GM12878 (cell line): ENCODE results near the gene ARHGAP45. TPM values are rescaled to one million over a fixed set of nuclear protein-coding genes. Genes with fewer than 3 reads are reported as not detected.

Source experiments
- ATAC-seq: fragments of 200-7000 bp; cut with Tn5 transposase; 3 replicates; pipeline ENCODE4 v1.9.1; 2020; ENCODE audit warnings: mild to moderate bottlenecking, moderate library complexity
- BruUV-seq: library from RNA; stranded (reverse); fragments of 400-500 nt; replicated peaks from 2 replicates; lab custom pipeline; 2021; lab: Mats Ljungman, UMichigan
- CTCF ChIA-PET: fragments of 300-600 bp; sonication (Branson Sonifier 250); formaldehyde crosslinking; extraction: SDS; loops from one replicate; lab custom pipeline; 2021; ENCODE audit warnings: inconsistent platforms; lab: Yijun Ruan, JAX
- POLR2A ChIA-PET: fragments of 350-600 bp; formaldehyde crosslinking; extraction: SDS; loops from one replicate; lab custom pipeline; 2021; ENCODE audit warnings: inconsistent platforms; lab: Charles Lee
- RAD21 ChIA-PET: fragments of 300-600 bp; sonication (Branson Sonifier 250); formaldehyde crosslinking; loops from one replicate; lab custom pipeline; 2023; ENCODE audit warnings: antibody characterized with exemption; ENCODE audit not compliant: unreplicated experiment; lab: Charles Lee
- SMC1A ChIA-PET: fragments of 300-600 bp; sonication (Branson Sonifier 250); formaldehyde crosslinking; loops from one replicate; lab custom pipeline; 2023; ENCODE audit not compliant: unreplicated experiment, uncharacterized antibody; lab: Charles Lee
- DNase-seq: peaks from one replicate; pipeline ENCODE4 v3.0.0-alpha.2; 2011; ENCODE audit warnings: low read depth, low spot score
- FAIRE-seq: peaks from 3 replicates; lab custom pipeline; 2011; peaks lifted over from hg19 to GRCh38; lab: Jason Lieb, UNC
- H2AFZ ChIP-seq: 2 replicates; pipeline ENCODE4 v1.6.0; 2011; ENCODE audit warnings: low read depth, low read length, control low read depth; ENCODE audit not compliant: control insufficient read depth
- H3K27ac ChIP-seq: 2 replicates; pipeline ENCODE4 v1.5.1; 2011; ENCODE audit warnings: control low read depth; ENCODE audit not compliant: control insufficient read depth, insufficient read depth
- H3K27me3 ChIP-seq, 2 experiments: replicated peaks in 1 of 2; 2 replicates each; pipeline versions ENCODE4 v1.6.0 to v1.6.1; 2011; ENCODE audit warnings: low read length in 1 of 2; ENCODE audit not compliant: control insufficient read depth in 2 of 2, insufficient read depth in 2 of 2
- H3K36me3 ChIP-seq, 2 experiments: 2 replicates each; pipeline ENCODE4 v1.5.1; 2011; ENCODE audit warnings: low read length in 1 of 2; ENCODE audit not compliant: control insufficient read depth in 2 of 2, insufficient read depth in 2 of 2
- H3K4me1 ChIP-seq: 2 replicates; pipeline ENCODE4 v1.6.1; 2011; ENCODE audit warnings: mild to moderate bottlenecking, low read length, moderate library complexity, mixed read lengths; ENCODE audit not compliant: control insufficient read depth, insufficient read depth
- H3K4me2 ChIP-seq: 2 replicates; pipeline ENCODE4 v1.6.0; 2011; ENCODE audit warnings: control low read depth; ENCODE audit not compliant: control insufficient read depth, insufficient read depth
- H3K4me3 ChIP-seq: fragments of 200-600 bp; sonication (generic); 2 replicates; pipeline ENCODE4 v1.5.1; 2016
- H3K79me2 ChIP-seq: 2 replicates; pipeline ENCODE4 v1.6.0; 2011; ENCODE audit warnings: low read length; ENCODE audit not compliant: control insufficient read depth, insufficient read depth
- H3K9ac ChIP-seq: 2 replicates; pipeline ENCODE4 v1.8.0; 2011; ENCODE audit warnings: low read length, control low read depth, mixed read lengths; ENCODE audit not compliant: control insufficient read depth, insufficient read depth
- H3K9me3 ChIP-seq: replicated peaks from 3 replicates; pipeline ENCODE4 v1.5.1; 2011; ENCODE audit warnings: mild to moderate bottlenecking, low read length; ENCODE audit not compliant: control insufficient read depth, insufficient read depth
- H4K20me1 ChIP-seq: 2 replicates; pipeline ENCODE4 v1.6.0; 2011; ENCODE audit not compliant: control insufficient read depth, insufficient read depth
- BHLHE40 ChIP-seq, 2 experiments: fragments of 450-650 bp in 1 of 2; IDR thresholded peaks; 2 replicates each; pipeline ENCODE4 v1.6.1; 2011 to 2017; ENCODE audit warnings: low read depth in 2 of 2, borderline replicate concordance in 1 of 2, improper control_type of control experiment in 1 of 2, low read length in 1 of 2, mild to moderate bottlenecking in 1 of 2
- BMI1 ChIP-seq: fragments of 450-650 bp; IDR thresholded peaks from 2 replicates; pipeline ENCODE4 v1.6.1; 2016; ENCODE audit warnings: mild to moderate bottlenecking, moderate library complexity, borderline replicate concordance
- CREM ChIP-seq: IDR thresholded peaks from 2 replicates; pipeline ENCODE4 v1.6.1; 2014; ENCODE audit warnings: antibody characterized with exemption, low read depth
- HDGF ChIP-seq: fragments of 450-650 bp; IDR thresholded peaks from 2 replicates; pipeline ENCODE4 v1.6.1; 2016; ENCODE audit warnings: antibody characterized with exemption
- JUNB ChIP-seq: IDR thresholded peaks from 2 replicates; pipeline ENCODE4 v1.6.1; 2016; ENCODE audit warnings: antibody characterized with exemption, mild to moderate bottlenecking
- KAT2A ChIP-seq: conservative IDR thresholded peaks from 2 replicates; pipeline ENCODE4 v1.6.1; 2011; ENCODE audit warnings: low read depth, low read length; ENCODE audit not compliant: control insufficient read depth
- LARP7 ChIP-seq: fragments of 450-650 bp; IDR thresholded peaks from 2 replicates; pipeline ENCODE4 v1.6.1; 2017; ENCODE audit warnings: mild to moderate bottlenecking
- MEF2B ChIP-seq: fragments of 450-650 bp; IDR thresholded peaks from 2 replicates; pipeline ENCODE4 v1.6.1; 2018; ENCODE audit warnings: mild to moderate bottlenecking, moderate library complexity; ENCODE audit not compliant: partially characterized antibody, poor library complexity, severe bottlenecking
- MYB ChIP-seq: fragments of 150-350 bp; IDR thresholded peaks from 2 replicates; pipeline ENCODE4 v1.6.1; 2014; ENCODE audit warnings: mild to moderate bottlenecking, low read depth, low read length, borderline replicate concordance
- NR2F1 ChIP-seq: fragments of 450-650 bp; conservative IDR thresholded peaks from 2 replicates; pipeline ENCODE4 v1.6.1; 2017; ENCODE audit warnings: mild to moderate bottlenecking
- PKNOX1 ChIP-seq: fragments of 450-650 bp; IDR thresholded peaks from 2 replicates; pipeline ENCODE4 v1.6.1; 2016; ENCODE audit warnings: mild to moderate bottlenecking
- POLR2AphosphoS5 ChIP-seq: IDR thresholded peaks from 2 replicates; pipeline ENCODE4 v1.6.1; 2011; ENCODE audit warnings: mild to moderate bottlenecking, low read length, inconsistent platforms
- SIX5 ChIP-seq: IDR thresholded peaks from 2 replicates; pipeline ENCODE4 v1.6.1; 2011; ENCODE audit warnings: mild to moderate bottlenecking, low read depth, low read length, moderate library complexity; ENCODE audit not compliant: severe bottlenecking
- TBL1XR1 ChIP-seq: IDR thresholded peaks from 2 replicates; pipeline ENCODE4 v1.6.1; 2012; ENCODE audit warnings: low read depth, low read length, improper control_type of control experiment
- WGBS: methylation state at CpG from one replicate; pipeline ENCODE4 v1.1.6; 2016; ENCODE audit warnings: low lambda C conversion rate; ENCODE audit not compliant: insufficient replicate concordance, insufficient coverage; ENCODE audit errors: missing lambda C conversion rate; 5-methylcytosine and 5-hydroxymethylcytosine counted together
- in situ Hi-C: fragments of 300-500 bp; cut with MboI; formaldehyde crosslinking; loops from 9 replicates; pipeline ENCODE4 v1.14.3; 2018; ENCODE audit warnings: mixed read lengths
- intact Hi-C: fragments of 100-400 bp; cut with micrococcal nuclease; formaldehyde crosslinking; loops from one replicate; pipeline ENCODE4 v1.14.2; 2022; ENCODE audit not compliant: unreplicated experiment
- polyA plus RNA-seq, 11 experiments: library from polyadenylated mRNA; depleted of rRNA in 4 of 11; unstranded in 6 of 11; stranded (reverse) in 5 of 11; fragments of >200 nt; fragmentation: Nextera tagmentation in 4 of 11; fragmentation: Illumina TruSeq in 1 of 11; extraction: Ambion mirVana in 4 of 11; extraction: Trizol in 1 of 11; gene quantifications; 1 replicate in 1 of 11; 2 replicates in 10 of 11; pipeline versions ENCODE4 v1.2.1 to v1.2.3, GENCODE V29; 2011 to 2016; ENCODE audit warnings: inconsistent platforms in 2 of 11, missing spikeins in 2 of 11, low read depth in 1 of 11
- total RNA-seq, 4 experiments: library from RNA; depleted of rRNA in 3 of 4; stranded (reverse); fragments of >200 nt in 3 of 4; fragmentation: Illumina TruSeq in 1 of 4; extraction: Trizol in 1 of 4; gene quantifications; 2 replicates each; pipeline versions ENCODE4 v1.2.1 to v1.2.3, GENCODE V29; 2013 to 2021

The ARHGAP45 gene
- total and polyA plus RNA-seq, 10 of the 15 experiments (the other 5 are each of a cell fraction or from before 2014, with no cell fraction given), result 1.4 to 151 (median 59.9) TPM

GRCh38 chr19:1055886-1056620 is 10.9 kb upstream of the ARHGAP45 start:
- DNase-seq (no peak), ATAC-seq (no peak), FAIRE-seq (no peak)
- intact Hi-C loops (loop anchor here (5.0 kb wide), 1 partner anchor 136 kb away; no protein-coding TSS in a partner anchor), in situ Hi-C loops (no loop called here)
- no TSS peak for BruUV-seq
- H3K4me3 ChIP-seq, result no peak overlapping the region
- H3K4me2 ChIP-seq, result no peak overlapping the region
- WGBS, result 80% methylated on average over 14 of the region's 20 CpGs
- ChIA-PET CTCF (interaction anchor here (1.1 to 2.9 kb wide), 3 partner anchors 8 to 147 kb away, joined by 3 to 14 read pairs (median 4); partner anchors contain the start of gene ARHGAP45), POLR2A (no interaction called here), RAD21 (interaction anchor here (0.5 kb wide), 1 partner anchor 287 kb away, joined by 3 read pairs; no protein-coding TSS in a partner anchor), SMC1A (interaction anchor here (0.9 kb wide), 1 partner anchor 20 kb away, joined by 3 read pairs; no protein-coding TSS in a partner anchor)
- no peak for TF ChIP-seq HDGF
- no peak for TF ChIP-seq MEF2B
- TF ChIP-seq TBL1XR1, result no peak
- TF ChIP-seq CREM, result no peak
- TF ChIP-seq LARP7, result no peak
- no peak for TF ChIP-seq BMI1
- TF ChIP-seq SIX5, result no peak
- no peak for TF ChIP-seq JUNB
- no peak for TF ChIP-seq NR2F1
- no peak for TF ChIP-seq MYB
- TF ChIP-seq PKNOX1, result no peak
- TF ChIP-seq BHLHE40 (IDR thresholded peaks at IDR 0.05; ENCODE audit: borderline replicate concordance in 1 of 2, low read depth in 2 of 2, low read length in 1 of 2), result no peak
- TF ChIP-seq KAT2A, result no peak
- no peak for TF ChIP-seq POLR2AphosphoS5
- no peaks in the 10 kb centered on the region for H3K27me3 ChIP-seq
- no peaks in the 10 kb centered on the region for H3K9me3 ChIP-seq
- H3K79me2 ChIP-seq, result no peaks in the 10 kb centered on the region
- H3K27ac ChIP-seq, result no peak overlapping the region
- H4K20me1 ChIP-seq, result no peaks in the 10 kb centered on the region
- H3K4me1 ChIP-seq, result no peaks in the 10 kb centered on the region
- no peak overlapping the region for H3K9ac ChIP-seq
- no peak overlapping the region for H2AFZ ChIP-seq
- H3K36me3 ChIP-seq, result no peaks in the 10 kb centered on the region; a peak in 1 of 4 replicates
